NCI-H146 (cell line): ENCODE measurements around the gene FOXF1.

Experiments
- DNase-seq: peaks from one replicate; lab custom pipeline; 2025; lab: John Stamatoyannopoulos, UW

The FOXF1 gene

GRCh38 chr16:86534779-86535615, 24.7 kb downstream of the FOXF1 start:
- DNase-seq: no peak

- DNase-seq: no peak
These were observed 26.3 kb downstream of the FOXF1 start for GRCh38 chr16:86536621-86537020.

DNA sequence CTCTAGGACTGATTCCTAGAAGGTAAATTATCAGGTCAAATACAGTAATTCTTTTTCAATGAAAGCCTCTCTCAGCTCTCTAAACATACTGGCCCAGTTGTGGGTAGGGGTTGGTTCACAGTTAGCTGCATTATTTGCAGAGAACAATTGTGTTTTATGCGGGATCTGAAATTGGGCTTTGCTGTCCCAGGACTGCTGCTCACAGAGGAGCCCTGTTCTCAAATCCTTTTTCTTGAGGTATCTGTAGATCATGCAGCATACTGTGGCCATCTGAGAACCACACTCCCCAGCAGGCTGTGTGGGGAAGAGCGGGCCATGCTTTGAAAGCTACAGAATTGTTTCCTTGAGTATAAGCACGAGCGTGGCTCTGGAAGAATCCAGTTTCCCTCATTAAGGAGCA, 27.2 kb downstream of the FOXF1 start:
- DNase-seq: no peak

GRCh38 chr16:86538196-86538780, 28.0 kb downstream of the FOXF1 start:
- no peak for DNase-seq

DNA sequence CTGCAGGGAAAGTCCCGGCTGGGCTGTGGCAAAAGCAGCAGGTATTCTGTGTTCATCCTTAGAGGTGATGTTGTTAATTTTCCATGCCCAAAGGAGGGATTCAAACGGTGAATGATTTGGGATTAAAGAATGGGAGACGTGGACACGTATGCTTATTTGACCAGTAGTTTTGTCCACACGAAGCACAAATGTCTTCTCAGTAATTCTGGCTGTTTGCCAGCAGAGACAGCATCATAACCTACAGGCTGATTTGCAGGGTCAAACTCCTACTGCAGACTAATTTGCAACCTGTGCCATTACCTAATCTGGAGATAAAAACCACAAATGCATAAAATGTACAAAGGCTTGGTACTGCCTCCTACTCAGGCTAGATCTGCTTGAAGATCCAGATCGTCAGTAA, 30.6 kb downstream of the FOXF1 start:
- DNase-seq: peak; percentile 53

- DNase-seq: no peak
These were observed 31.2 kb downstream of the FOXF1 start for GRCh38 chr16:86541560-86541959.

GRCh38 chr16:86542756-86543750, 32.7 kb downstream of the FOXF1 start:
- no peak for DNase-seq

GRCh38 chr16:86545481-86545880, 35.2 kb downstream of the FOXF1 start:
- DNase-seq: no peak

DNA sequence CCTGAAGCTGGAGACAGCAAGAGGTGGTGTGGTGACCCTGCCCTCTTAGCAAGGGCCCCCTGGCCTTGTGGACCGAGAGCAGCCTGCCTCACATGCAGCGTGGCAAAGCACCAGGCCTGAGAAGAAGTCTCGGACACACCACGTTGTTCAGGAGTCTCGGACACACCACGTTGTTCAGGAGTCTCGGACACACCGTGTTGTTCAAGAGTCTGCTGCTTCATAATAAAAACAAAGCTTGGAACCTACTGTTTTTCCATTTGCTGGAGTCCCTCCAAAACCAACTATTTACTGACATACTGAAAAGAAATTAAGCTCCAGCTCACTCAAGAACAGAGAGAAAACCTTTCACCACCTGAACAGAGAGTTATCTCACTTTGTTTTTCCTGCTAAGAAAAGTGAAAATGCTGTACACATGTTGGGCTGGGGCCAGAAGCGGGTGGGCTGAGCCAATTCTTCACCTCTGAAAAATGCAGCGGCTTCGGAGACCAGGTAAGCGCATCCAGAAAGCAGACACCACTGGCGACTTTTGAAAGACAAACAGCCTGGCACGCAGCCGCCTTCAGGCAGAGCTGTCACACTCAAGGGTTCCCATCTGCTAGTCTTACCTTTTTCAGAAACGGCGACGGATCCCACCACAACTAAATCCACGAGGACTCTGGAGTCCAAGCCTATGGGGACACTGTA, 35.8 kb downstream of the FOXF1 start:
- no peak for DNase-seq

DNA sequence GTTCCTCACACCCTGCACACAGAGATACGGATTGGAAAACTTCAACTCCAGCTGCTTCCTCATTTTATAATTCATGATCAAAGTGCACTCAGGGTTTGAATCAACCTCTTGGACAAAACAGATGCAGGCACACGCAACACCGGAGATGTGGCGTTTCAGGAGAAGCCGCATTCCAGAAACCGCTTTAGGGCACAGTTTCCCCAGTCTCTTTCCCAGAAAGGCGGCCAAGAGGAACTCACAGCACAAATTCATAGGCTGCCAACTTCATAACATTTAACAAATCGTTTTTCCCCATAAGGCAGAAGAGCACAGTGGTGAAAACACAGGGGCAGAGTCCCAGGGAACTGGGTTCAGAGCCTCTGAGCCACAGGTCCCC, 36.3 kb downstream of the FOXF1 start:
- no peak for DNase-seq

GRCh38 chr16:86547286-86547685, 37.0 kb downstream of the FOXF1 start:
- DNase-seq: no peak

GRCh38 chr16:86549076-86549892, 39.0 kb downstream of the FOXF1 start:
- DNase-seq: no peak

DNA sequence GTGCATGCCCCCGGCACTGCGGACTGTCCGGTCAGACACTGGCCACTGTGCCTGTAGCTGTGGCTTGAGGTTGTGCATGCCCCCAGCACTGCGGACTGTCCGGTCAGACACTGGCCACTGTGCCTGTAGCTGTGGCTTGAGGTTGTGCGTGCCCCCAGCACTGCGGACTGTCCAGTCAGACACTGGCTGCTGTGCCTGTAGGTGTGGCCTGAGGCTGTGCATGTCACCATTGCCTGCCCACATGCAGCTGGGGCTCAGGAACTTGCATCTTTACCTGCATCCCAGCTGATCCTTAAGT, 39.5 kb downstream of the FOXF1 start:
- no peak for DNase-seq

DNA sequence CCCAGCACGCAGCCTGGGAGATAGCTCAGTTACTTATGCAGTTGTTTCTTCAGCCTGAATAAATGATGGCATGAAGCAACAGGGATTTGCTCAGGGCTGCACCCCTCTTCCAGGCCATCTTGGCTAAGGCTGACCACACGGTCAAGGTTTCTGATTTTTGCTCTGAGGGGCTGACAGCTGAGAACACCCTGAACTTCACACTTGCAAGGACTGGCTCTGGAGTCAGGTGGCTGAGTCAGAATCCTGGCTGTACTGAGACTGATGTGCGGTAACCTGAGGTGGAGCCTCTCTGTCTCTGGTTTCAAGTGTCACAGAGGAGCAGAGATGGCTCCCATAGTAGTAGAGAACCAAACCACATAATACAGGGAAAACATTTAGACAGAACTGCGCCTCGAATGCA, 40.0 kb downstream of the FOXF1 start:
- DNase-seq: no peak

- no peak for DNase-seq
These were observed 43.0 kb downstream of the FOXF1 start for GRCh38 chr16:86553356-86553755.

DNA sequence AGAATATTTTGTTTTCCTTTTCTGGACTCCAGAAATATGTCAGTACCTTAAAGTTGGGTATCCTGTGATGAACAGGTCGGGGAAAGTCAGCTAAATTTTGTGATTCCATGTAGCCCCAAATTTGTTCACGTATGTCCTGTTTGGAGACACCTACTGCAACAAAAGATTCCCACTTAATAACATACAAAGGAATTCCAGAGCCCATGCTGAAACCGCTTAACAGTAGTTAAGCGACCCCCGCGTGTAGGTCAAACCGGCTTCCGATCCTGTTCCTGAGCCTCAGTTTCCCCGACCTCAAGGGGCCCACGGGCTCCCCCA, 44.2 kb downstream of the FOXF1 start:
- no peak for DNase-seq

DNA sequence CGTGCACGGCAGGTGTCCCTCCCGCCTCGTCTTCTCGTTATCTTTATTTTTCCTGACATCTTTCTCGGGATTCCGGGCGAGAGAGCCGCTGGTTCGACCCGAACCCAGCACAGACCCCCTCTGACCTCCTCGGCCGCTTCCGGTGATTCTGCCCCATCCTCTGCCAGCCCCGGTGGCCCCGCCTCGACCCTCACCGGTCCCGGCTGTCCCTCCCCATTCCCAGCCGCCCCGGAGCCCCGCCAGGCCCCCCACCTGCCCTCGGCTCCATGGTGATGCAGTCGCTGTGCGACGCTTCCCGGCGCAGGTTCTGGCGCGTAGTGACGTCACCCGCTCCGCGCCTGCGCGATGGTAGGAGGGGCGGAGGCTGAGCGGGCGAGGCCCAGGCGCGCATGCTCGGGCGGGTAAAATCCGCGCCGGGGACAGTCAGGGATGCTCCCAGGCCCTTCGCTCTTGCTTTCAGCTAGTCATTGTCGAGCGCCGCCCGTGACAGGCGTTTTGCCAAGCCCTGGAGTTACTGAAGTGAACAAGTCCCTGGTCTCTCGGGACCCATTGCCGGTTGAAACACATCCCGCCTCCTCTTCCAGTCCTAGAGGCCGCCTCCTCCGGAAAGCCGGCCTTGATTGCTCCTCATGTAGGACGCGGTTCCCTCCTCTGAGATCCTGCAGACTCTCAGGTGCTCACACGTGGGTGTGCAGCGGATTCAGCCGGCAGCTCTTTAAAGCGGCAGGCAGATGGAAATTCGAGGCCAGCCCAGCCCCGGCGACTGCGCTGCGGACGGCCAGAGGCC, 44.8 kb downstream of the FOXF1 start, which contains the start of gene MTHFSD:
Gene MTHFSD (minus strand): TSS at position 319 of the 787 bp plus-strand sequence. CDS start 51 bp downstream, at position 268.
- DNase-seq: peak; percentile 81

- peak; percentile 7 for DNase-seq
These were observed 45.4 kb downstream of the FOXF1 start for GRCh38 chr16:86555704-86556075.

- no peak for DNase-seq
These were observed 46.2 kb downstream of the FOXF1 start for GRCh38 chr16:86556576-86556975.

DNA sequence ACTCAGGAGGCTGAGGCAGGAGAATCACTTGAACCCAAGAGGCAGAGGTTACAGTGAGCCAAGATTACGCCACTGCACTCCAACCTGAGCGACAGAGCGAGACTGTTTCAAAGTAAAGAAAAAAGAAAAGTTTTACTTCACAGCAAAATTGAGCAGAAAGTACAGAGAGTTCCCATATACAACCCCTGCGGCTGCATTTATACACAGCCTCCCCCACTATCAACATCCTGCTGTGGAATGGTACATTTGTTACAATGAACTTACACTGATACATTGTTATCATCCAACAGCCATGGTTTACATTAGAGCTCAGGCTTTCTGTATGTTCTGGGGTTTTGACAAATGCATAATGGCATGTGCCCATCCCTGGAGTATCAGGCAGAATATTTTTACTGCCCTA, 47.3 kb downstream of the FOXF1 start:
- no peak for DNase-seq
